22Rv1 (cell line): ENCODE results near the gene MAGIX.

Experiments
- ZFX ChIP-seq: fragments of 450-650 bp; IDR thresholded peaks from 2 replicates; pipeline ENCODE4 v1.6.1; 2017; ENCODE audit warnings: antibody characterized with exemption, borderline replicate concordance
- TF ChIP-seq, protein P1 (sequence below): fragments of 450-650 bp; IDR thresholded peaks from 2 replicates; pipeline ENCODE4 v1.5.1; 2017; ENCODE audit warnings: mild to moderate bottlenecking

GRCh38 chrX:49206543-49206942 is 44.0 kb downstream of the MAGIX start:
- TF ChIP-seq ZFX = no peak
- TF ChIP-seq, protein P1, sequence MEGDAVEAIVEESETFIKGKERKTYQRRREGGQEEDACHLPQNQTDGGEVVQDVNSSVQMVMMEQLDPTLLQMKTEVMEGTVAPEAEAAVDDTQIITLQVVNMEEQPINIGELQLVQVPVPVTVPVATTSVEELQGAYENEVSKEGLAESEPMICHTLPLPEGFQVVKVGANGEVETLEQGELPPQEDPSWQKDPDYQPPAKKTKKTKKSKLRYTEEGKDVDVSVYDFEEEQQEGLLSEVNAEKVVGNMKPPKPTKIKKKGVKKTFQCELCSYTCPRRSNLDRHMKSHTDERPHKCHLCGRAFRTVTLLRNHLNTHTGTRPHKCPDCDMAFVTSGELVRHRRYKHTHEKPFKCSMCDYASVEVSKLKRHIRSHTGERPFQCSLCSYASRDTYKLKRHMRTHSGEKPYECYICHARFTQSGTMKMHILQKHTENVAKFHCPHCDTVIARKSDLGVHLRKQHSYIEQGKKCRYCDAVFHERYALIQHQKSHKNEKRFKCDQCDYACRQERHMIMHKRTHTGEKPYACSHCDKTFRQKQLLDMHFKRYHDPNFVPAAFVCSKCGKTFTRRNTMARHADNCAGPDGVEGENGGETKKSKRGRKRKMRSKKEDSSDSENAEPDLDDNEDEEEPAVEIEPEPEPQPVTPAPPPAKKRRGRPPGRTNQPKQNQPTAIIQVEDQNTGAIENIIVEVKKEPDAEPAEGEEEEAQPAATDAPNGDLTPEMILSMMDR = no peak
